HUES6 (cell line): ENCODE data around the gene KHDC4.

Experiments used
- H3K27ac ChIP-seq: 2 replicates; pipeline ENCODE4 v1.7.0; 2013; ENCODE audit warnings: low read depth, mild to moderate bottlenecking, low read length, inconsistent platforms
- H3K27me3 ChIP-seq: 2 replicates; pipeline ENCODE4 v1.6.1; 2013; ENCODE audit warnings: low read length; ENCODE audit not compliant: control insufficient read depth, insufficient read depth
- H3K36me3 ChIP-seq: 2 replicates; pipeline ENCODE4 v1.6.1; 2013; ENCODE audit warnings: low read length; ENCODE audit not compliant: control insufficient read depth, insufficient read depth
- H3K4me1 ChIP-seq: 2 replicates; pipeline ENCODE4 v1.6.1; 2013; ENCODE audit warnings: low read length; ENCODE audit not compliant: control insufficient read depth, insufficient read depth
- H3K4me3 ChIP-seq: 2 replicates; pipeline ENCODE4 v1.5.1; 2013; ENCODE audit warnings: low read depth, low read length
- H3K9ac ChIP-seq: one replicate; pipeline ENCODE4 v1.6.1; 2013; ENCODE audit warnings: mild to moderate bottlenecking, low read length
- H3K9me3 ChIP-seq: 2 replicates; pipeline ENCODE4 v1.6.1; 2013; ENCODE audit warnings: low read depth, low read length; ENCODE audit not compliant: control insufficient read depth, insufficient read depth

KHDC4 gene

DNA sequence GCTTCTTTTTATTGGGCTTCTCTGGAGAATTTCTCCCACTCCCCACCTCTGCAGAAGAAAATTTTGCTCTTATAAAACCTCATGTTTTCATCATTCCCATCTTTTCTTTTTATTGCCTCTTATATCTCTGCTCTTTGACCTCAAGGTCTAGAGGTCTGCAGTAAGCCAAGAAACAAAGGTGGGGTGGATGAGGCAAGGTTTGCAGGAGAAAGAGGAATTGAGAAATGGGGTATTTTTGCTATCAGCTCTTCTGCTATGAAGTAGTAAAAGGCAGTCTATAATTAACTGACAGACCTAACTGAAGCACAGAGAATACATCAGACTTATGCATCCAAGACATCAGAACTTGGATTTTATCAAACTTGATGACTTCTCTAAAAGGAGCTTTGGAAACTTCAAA is 52.0 kb downstream of the KHDC4 start:
- Histone ChIP-seq H3K4me3 (no peak overlapping the region), H3K9ac (no peak overlapping the region), H3K27me3 (no peaks in the 10 kb centered on the region), H3K9me3 (no peaks in the 10 kb centered on the region), H3K27ac (no peak overlapping the region), H3K36me3 (no peaks in the 10 kb centered on the region), H3K4me1 (no peaks in the 10 kb centered on the region)

GRCh38 chr1:155880950-155881349 is 53.3 kb downstream of the KHDC4 start:
- Histone ChIP-seq H3K27me3 (no peaks in the 10 kb centered on the region), H3K36me3 (no peaks in the 10 kb centered on the region), H3K4me1 (no peaks in the 10 kb centered on the region), H3K9me3 (no peaks in the 10 kb centered on the region), H3K27ac (no peak overlapping the region), H3K4me3 (no peak overlapping the region), H3K9ac (no peak overlapping the region)

DNA sequence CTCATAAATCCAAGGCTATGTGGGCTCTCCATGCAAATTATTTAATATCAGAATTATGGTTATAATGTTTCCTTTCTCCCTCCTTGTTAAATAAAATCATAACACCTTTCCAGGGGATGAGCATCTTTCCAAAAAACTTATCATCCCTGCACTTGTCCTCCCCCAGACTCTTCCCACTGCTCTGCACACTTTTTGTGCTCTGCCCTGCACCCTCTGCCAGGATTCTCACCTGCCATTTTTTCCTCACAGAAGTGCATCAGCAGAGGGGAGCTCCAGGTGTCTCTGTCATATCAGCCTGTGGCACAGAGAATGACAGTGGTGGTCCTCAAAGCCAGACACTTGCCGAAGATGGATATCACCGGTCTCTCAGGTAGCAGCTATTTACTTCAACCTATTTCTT is 54.0 kb downstream of the KHDC4 start:
- Histone ChIP-seq H3K36me3 (no peaks in the 10 kb centered on the region), H3K9me3 (no peaks in the 10 kb centered on the region), H3K4me1 (no peaks in the 10 kb centered on the region), H3K27me3 (no peaks in the 10 kb centered on the region), H3K27ac (no peak overlapping the region), H3K4me3 (no peak overlapping the region), H3K9ac (no peak overlapping the region)

DNA sequence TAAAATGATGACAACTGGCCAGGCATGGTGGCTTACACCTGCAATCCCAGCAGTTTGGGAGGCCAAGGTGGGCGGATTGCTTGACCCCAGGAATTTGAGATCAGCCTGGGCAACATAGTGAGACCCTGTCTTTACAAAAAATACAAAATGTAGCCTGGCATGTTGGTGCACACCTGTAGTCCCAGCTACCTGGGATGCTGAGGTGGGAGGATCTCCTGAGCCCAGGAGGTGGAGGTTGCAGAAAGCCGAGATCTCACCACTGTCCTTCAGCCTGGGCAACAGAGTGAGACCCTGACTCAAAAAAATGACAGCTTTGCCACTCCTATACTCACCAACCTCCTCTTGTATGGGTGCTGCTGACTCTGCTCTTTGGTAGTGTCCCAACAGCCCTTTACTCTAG is 56.3 kb downstream of the KHDC4 start:
- no peaks in the 10 kb centered on the region for H3K27me3 ChIP-seq

DNA sequence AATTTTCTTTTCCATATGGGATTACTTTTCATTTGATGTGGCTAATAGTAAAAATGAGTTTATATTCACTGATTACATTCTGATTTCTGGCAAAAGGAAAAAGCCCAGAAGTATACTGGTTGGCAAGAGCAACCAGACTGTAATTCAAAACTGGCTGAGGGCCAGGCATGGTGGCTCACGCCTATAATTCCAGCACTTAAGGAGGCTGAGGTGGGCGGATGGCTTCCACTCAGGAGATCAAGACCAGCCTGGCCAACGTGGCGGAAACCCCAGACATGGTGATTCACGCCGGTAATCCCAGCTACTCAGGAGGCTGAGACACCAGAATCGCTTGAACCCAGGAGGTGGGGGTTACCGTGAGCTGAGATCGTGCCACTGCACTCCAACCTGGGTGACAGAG is 60.4 kb downstream of the KHDC4 start:
- no peak overlapping the region for H3K4me3 ChIP-seq
- H3K27ac ChIP-seq = no peak overlapping the region
- H3K9ac ChIP-seq = no peak overlapping the region
- H3K9me3 ChIP-seq = no peaks in the 10 kb centered on the region
- H3K4me1 ChIP-seq = no peaks in the 10 kb centered on the region
- no peaks in the 10 kb centered on the region; the same call in 1 of the 2 replicates for H3K27me3 ChIP-seq
- no peaks in the 10 kb centered on the region for H3K36me3 ChIP-seq

More for the DNA sequence above, 56.3 kb downstream of the KHDC4 start:
- H3K4me3 ChIP-seq = no peak overlapping the region
- H3K27ac ChIP-seq = no peak overlapping the region
- H3K9me3 ChIP-seq = no peaks in the 10 kb centered on the region
- H3K4me1 ChIP-seq = no peaks in the 10 kb centered on the region
- no peak overlapping the region for H3K9ac ChIP-seq
- no peaks in the 10 kb centered on the region for H3K36me3 ChIP-seq

DNA sequence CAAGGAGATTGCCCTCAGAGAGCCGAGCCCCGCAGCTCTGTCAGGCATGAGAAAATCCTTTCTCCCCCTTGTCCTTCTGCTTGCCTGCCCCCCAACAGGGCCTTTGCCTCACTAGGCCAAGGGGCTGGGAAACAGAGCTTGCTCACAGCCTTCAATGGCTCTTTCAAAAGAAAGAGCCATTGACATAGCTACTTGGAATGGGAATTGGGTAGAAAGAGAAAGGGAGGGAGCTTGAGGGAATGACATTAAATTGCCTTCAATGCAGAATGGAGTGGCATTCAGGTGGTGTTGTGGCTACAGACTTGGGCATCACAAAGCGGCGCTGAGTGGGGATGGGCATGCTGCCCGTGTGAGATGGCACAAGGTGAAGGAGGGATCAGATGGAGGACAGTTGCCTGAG is 61.7 kb downstream of the KHDC4 start:
- H3K27ac ChIP-seq = no peak overlapping the region
- H3K4me3 ChIP-seq = no peak overlapping the region
- no peaks in the 10 kb centered on the region for H3K4me1 ChIP-seq
- H3K36me3 ChIP-seq = no peaks in the 10 kb centered on the region
- H3K9me3 ChIP-seq = no peaks in the 10 kb centered on the region
- H3K9ac ChIP-seq = no peak overlapping the region
- no peaks in the 10 kb centered on the region; the same call in 1 of the 2 replicates for H3K27me3 ChIP-seq

GRCh38 chr1:155871390-155871789 is 62.8 kb downstream of the KHDC4 start:
- H3K27ac ChIP-seq = no peak overlapping the region
- no peaks in the 10 kb centered on the region for H3K36me3 ChIP-seq
- no peak overlapping the region for H3K9ac ChIP-seq
- H3K4me1 ChIP-seq = no peaks in the 10 kb centered on the region
- no peaks in the 10 kb centered on the region for H3K9me3 ChIP-seq
- no peak overlapping the region for H3K4me3 ChIP-seq
- H3K27me3 ChIP-seq = no peaks in the 10 kb centered on the region; the same call in 1 of the 2 replicates

- H3K4me1 ChIP-seq = no peaks in the 10 kb centered on the region
- no peak overlapping the region for H3K4me3 ChIP-seq
- H3K27me3 ChIP-seq = no peaks in the 10 kb centered on the region; the same call in 1 of the 2 replicates
- no peaks in the 10 kb centered on the region for H3K36me3 ChIP-seq
- no peak overlapping the region for H3K9ac ChIP-seq
- H3K27ac ChIP-seq = no peak overlapping the region
- H3K9me3 ChIP-seq = no peaks in the 10 kb centered on the region
Observed at GRCh38 chr1:155867766-155868165, 66.4 kb downstream of the KHDC4 start.

DNA sequence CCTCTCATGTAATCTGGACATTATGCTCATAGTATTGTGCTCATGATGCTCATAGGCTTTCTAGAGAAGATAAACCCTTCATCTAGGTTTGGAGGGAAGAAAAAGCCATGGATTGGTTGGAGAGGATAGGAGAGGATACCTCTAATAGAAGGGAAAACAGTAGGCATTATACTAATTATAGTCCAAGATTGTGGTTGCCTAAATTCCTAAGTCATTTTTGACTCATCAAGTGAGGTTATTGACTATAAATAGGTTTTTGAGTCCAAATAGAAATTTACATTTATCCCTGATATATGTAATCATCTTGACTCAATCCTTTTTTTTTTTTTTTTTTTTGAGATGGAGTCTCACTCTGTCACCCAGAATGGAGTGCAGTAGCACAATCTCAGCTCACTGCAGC is 69.8 kb downstream of the KHDC4 start:
- Histone ChIP-seq H3K9ac (no peak overlapping the region), H3K36me3 (no peaks in the 10 kb centered on the region), H3K9me3 (no peaks in the 10 kb centered on the region)

More for the DNA sequence above, 69.8 kb downstream of the KHDC4 start:
- peaks cover 3% of the 10 kb centered on the region; the same call in 1 of the 2 replicates for H3K4me1 ChIP-seq
- H3K27me3 ChIP-seq = no peaks in the 10 kb centered on the region; the same call in 1 of the 2 replicates
- no peak overlapping the region for H3K27ac ChIP-seq
- H3K4me3 ChIP-seq = no peak overlapping the region
